HG02973 (cell line): Measurements from ENCODE around the gene POPDC3.
"Not testable (repeated sequence)": the region's sequence is repeated elsewhere in the genome, so short reads cannot be mapped to it uniquely, and the experiment has no call there.

Source experiments
- ATAC-seq: cut with Tn5 transposase; IDR thresholded peaks from one replicate; pipeline ENCODE4 v1.9.1; 2021; ENCODE audit warnings: moderate library complexity; ENCODE audit not compliant: unreplicated experiment

The POPDC3 gene

GRCh38 chr6:105196076-105196475 lies 16.3 kb upstream of the POPDC3 start:
- no peak for ATAC-seq

DNA sequence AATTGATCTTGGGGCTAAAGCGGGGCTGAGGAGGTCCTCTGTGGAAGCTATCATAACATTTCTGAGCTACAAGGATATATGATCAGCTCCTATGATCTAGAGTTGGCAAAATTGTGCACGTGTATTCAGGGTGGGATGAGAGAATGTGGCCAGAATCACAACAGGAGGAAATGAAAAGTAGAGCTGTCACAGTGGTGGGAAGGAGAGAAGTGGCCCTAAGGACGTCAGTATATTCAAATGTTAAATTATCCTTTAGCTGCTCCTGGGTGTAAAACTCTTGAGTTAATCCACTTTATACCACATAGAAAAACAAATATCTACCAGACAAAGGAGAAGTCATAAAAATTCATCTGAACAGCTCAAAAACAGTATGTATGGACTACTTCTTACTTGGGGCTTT lies 14.8 kb upstream of the POPDC3 start:
- ATAC-seq, result no peak

GRCh38 chr6:105194106-105194505 lies 14.3 kb upstream of the POPDC3 start:
- ATAC-seq, result no peak

DNA sequence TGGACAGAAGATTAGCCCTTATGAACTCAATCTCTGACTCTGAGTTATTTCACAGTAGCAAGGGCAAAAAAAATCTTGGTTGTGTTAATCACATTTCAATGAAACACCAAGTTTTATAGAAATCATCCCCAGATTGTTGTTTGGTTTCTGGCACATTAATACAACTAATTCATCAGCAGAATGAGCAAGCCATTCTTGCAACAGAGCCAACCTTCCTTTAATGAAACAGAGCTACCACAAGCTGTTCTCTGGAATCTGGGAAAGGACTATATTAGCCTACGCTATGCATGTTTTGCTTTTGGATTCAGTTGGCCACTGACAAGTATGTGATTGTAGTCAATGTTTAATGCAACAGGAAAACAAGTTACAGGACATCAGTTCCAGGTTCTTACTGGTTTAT lies 13.8 kb upstream of the POPDC3 start:
- ATAC-seq, result no peak

DNA sequence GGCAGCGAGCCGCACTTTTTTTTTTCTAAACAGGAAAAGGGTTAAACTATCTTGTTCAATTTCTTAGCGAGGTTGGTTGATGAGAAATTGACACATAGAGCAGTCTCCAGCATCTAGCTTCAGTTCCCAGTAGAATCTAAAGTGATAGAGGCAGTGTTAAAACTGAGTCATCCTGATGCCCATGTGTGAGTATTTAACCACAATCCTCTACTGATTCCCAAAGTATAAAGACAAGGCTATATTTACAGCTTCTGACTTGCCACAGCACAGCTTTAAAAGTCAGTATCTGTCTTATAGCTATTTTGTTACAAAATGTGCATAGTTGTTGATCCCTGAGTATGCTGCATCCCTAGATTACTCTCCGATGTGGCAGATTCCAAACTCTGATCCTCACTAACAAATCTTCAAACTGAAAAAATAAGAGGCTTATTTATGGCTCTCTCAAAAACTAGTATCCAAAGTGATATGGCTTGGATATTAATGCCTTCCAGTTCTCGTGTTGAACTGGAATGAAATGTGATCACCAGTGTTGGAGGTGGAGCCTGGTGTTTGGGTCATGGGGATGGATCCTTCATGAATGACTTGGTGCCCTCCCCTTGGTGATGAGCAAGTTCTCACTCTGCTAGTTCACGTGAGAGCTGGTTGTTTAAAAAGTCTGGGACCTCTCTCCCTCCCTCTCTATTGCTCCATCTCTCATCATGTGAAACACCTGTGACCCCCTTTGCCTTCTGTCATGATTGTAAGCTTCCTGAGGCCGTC lies 13.1 kb upstream of the POPDC3 start:
- no peak for ATAC-seq

- ATAC-seq, result no peak
These were observed 11.5 kb upstream of the POPDC3 start for GRCh38 chr6:105191351-105191750.

DNA sequence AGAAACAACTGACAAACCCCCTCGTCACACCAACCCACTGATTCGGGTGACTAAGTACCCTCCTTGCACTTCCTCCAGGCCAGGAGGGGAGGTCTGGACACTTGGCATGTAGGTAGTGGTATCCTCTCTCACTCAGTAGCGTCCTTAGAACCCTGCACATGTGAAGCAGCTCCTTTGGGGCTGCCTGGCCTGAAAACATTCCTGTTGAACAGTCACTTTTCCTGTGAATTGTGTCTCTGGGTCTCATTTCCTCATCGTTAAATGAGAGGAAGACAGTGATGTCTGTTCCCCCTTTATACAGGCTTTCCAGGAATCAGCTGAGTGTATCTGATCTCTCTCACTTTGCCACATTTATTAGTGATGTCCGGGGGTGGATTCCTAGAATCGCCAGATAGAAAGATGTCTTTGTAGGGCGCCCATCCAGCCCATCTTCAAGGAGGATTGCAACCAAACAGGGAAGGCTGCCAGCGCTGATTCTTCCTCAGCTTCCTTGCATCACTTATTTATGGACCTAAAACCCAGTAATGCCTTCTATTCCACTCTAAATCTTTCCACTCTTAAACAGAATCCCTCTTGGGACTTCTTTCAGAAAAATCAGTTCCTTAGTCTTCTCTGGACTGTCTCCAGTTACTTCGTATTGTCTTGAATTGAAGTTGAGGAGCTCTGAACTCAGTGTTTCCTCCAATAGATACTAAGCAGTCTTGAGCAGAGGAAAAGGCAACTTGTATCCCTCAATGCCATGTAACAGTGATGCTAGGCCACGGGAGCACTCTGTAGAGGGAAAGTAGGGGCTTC lies 9.4 kb upstream of the POPDC3 start:
- ATAC-seq, result no peak

GRCh38 chr6:105188251-105188650 lies 8.4 kb upstream of the POPDC3 start:
- ATAC-seq, result no peak

DNA sequence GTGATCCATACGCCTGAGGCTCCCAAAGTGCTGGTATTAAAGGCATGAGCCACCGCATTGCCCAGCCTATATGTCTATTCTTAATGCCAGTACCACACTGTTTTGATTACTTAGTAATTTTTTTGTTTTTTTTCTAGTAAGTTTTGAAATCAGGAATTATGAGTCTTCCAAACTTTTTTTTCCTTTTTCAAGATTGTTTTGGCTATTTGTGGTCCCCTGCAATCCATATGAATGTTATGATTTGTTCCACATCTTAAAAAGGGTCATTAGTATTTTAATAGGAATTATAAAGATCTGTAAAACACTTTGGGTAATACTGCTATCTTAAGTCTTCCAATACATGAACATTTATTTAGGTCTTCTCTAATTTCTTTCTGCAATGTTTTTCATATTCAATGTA lies 6.8 kb upstream of the POPDC3 start:
- no peak for ATAC-seq

GRCh38 chr6:105184921-105185320 lies 5.1 kb upstream of the POPDC3 start:
- no peak for ATAC-seq

DNA sequence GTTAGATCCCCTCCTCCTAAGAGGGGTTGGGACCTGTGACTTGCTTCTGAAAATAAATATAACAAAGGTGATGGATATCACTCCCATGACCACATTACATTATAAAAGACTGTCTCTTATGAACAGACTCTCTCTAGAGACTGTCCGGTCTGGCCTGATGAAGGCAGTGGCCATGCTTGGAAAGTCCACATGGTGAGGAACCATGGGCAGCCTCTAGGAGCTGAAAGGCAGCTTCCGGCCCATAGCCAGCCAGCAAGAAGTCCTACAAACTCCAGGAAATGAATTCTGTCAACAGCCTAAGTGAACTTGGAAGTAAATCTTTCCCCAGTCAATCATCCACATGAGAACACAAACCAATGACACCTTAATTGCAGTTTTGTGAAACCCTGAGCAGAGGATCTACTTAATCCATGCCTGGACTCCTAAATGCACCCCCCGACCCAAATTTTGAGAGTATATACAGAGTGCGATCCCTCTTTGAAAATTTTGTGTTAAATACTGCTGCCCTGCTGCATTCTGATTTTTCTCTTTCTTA lies 2.2 kb upstream of the POPDC3 start:
- ATAC-seq, result no peak

- no peak for ATAC-seq
These were observed 1.2 kb downstream of the POPDC3 start for GRCh38 chr6:105178636-105179035.

- no peak for ATAC-seq
These were observed 1.7 kb downstream of the POPDC3 start for GRCh38 chr6:105178110-105178509.

- ATAC-seq, result no peak
These were observed 2.3 kb downstream of the POPDC3 start for GRCh38 chr6:105177556-105177955.

GRCh38 chr6:105174512-105174911 lies 5.3 kb downstream of the POPDC3 start:
- no peak for ATAC-seq

DNA sequence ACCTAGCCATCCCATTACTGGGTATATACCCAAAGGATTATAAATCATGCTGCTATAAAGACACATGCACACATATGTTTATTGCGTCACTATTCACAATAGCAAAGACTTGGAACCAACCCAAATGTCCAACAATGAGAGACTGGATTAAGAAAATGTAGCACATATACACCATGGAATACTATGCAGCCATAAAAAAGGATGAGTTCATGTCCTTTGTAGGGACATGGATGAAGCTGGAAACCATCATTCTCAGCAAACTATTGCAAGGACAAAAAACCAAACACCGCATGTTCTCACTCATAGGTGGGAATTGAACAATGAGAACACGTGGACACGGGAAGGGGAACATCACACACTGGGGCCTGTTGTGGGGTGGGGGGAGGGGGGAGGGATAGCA lies 7.3 kb downstream of the POPDC3 start:
- ATAC-seq, result not testable (repeated sequence)

- no peak for ATAC-seq
These were observed 9.8 kb downstream of the POPDC3 start for GRCh38 chr6:105170059-105170458.

DNA sequence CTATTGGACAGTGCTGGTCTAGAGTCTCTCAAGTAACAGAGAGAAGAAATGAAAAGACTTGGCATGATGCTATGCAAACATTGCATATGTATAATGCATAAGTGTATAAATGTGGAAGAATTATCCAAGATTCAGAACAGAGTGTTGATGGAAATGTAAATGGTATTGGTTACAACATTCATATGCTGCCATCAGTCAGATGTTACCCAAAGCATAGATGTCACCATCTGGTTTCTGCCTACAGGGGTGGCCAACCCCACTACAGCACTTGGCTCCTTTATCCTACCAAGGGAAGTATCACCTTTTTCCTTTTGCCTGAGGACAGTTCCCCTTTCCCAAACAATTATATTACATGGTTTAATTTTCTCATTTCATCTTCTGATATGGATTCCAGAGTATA lies 11.9 kb downstream of the POPDC3 start:
- ATAC-seq, result no peak

DNA sequence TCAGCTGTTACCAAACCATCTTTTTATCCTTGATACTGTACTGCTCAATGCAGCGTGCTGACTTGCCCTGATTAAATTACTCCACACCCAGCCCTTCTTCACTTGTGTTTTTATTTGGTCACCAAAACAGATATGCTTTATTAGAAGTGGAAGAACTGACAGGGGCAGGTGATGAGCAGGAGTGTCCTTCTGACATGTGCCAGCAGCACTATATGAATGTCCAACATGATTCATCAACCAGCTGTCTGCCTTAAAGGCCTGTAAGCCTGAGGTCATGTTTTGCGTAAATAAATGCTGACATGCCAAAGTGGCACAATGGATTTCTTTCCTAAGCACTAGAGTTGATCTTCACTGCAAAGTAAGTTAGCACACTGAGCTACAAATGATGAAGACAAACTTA lies 15.4 kb downstream of the POPDC3 start:
- no peak for ATAC-seq

GRCh38 chr6:105163183-105163582 lies 16.6 kb downstream of the POPDC3 start:
- no peak for ATAC-seq

DNA sequence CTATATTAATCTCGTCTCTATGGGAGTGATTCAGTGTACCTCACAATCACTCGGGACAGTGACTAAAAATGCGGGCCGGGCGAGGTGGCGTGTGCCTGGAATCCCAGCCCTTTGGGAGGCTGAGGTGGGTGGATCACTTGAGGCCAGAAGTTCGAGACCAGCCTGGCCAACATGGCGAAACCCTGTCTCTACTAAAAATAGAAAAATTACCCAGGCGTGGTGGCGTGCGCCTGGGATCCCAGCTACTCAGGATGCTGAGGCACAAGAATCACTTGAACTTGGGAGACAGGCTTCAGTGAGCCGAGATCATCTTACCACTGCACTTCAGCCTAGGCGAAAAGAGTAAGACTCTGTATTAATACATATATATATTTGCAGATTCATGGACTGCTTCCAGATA lies 17.4 kb downstream of the POPDC3 start:
- ATAC-seq, result no peak

DNA sequence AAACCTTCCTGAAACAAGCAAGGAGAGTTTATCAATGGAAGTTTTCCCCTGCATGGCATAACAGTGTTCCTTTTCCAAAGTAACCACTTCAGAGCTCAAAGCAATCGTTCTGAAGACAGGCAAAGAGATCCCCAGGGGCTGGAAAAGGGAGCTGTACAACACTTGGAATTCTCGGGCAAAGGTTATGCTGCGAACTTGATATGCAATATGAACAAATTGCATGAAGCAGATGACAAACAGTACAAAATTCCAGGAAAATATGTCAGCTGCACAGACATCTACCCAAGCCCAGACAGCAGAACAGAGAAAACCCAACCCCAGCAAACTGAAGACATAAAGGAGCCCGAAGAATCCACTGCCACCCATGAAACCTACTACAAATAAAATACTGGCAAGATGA lies 18.4 kb downstream of the POPDC3 start:
- ATAC-seq, result no peak
